A549 (cell line): Measurements from ENCODE around the gene SAP25. TPM values are rescaled to one million over a fixed set of nuclear protein-coding genes. Genes with fewer than 3 reads are reported as not detected.
"Not testable (repeated sequence)": the region's sequence is repeated elsewhere in the genome, so short reads cannot be mapped to it uniquely, and the experiment has no call there.

ENCODE experiments used
- ATAC-seq, 2 experiments: fragments of 200-7000 bp in 1 of 2; fragments of >200 bp in 1 of 2; cut with Nextera tagmentation in 1 of 2; cut with Tn5 transposase in 1 of 2; 3 replicates each; pipeline versions ENCODE4 v1.8.0 to v1.9.1; 2018 to 2020; ENCODE audit warnings: mild to moderate bottlenecking in 1 of 2, moderate library complexity in 1 of 2
- CTCF ChIA-PET: fragments of 300-600 bp; sonication (Branson Sonifier 250); formaldehyde crosslinking; extraction: SDS; loops from one replicate; lab custom pipeline; 2021; ENCODE audit warnings: antibody characterized with exemption, inconsistent platforms; lab: Yijun Ruan, JAX
- POLR2A ChIA-PET: fragments of 350-600 bp; formaldehyde crosslinking; extraction: SDS; loops from one replicate; lab custom pipeline; 2021; ENCODE audit warnings: antibody characterized with exemption, inconsistent platforms; lab: Yijun Ruan, JAX
- DNase-seq, 2 experiments: peaks; one replicate each; pipeline versions ENCODE4 v3.0.0 to v3.0.0-alpha.2; 2011 to 2016; ENCODE audit warnings: low read depth in 1 of 2, low spot score in 1 of 2
- FAIRE-seq: peaks from 2 replicates; lab custom pipeline; 2011; peaks lifted over from hg19 to GRCh38; lab: Jason Lieb, UNC
- H3K27ac ChIP-seq, 2 experiments: fragments of >200 bp; sonication (Bioruptor Twin); formaldehyde crosslinking; 3 replicates each; pipeline ENCODE4 v1.5.1; 2016 to 2017
- H3K4me1 ChIP-seq: fragments of >200 bp; sonication (Bioruptor Twin); formaldehyde crosslinking; 3 replicates; pipeline ENCODE4 v1.6.1; 2016
- H3K4me2 ChIP-seq: fragments of >200 bp; sonication (Bioruptor Twin); formaldehyde crosslinking; 3 replicates; pipeline ENCODE4 v1.6.1; 2016
- H3K4me3 ChIP-seq: fragments of >200 bp; sonication (Bioruptor Twin); formaldehyde crosslinking; 3 replicates; pipeline ENCODE4 v1.5.1; 2016
- H3K9me3 ChIP-seq: fragments of >200 bp; sonication (Bioruptor Twin); formaldehyde crosslinking; 3 replicates; pipeline ENCODE4 v1.6.1; 2016
- ESRRA ChIP-seq: fragments of 150-350 bp; IDR thresholded peaks from 2 replicates; pipeline ENCODE4 v1.6.1; 2014; ENCODE audit warnings: mild to moderate bottlenecking, low read length, borderline replicate concordance
- NR3C1 ChIP-seq: fragments of >200 bp; sonication (Bioruptor Twin); formaldehyde crosslinking; IDR thresholded peaks from 3 replicates; pipeline ENCODE4 v1.6.1; 2017
- RARB ChIP-seq: fragments of 250-450 bp; sonication (Bioruptor Pico); IDR thresholded peaks from 2 replicates; pipeline ENCODE4 v1.8.0; 2021; ENCODE audit warnings: mild to moderate bottlenecking, moderate library complexity
- SMC3 ChIP-seq: fragments of >200 bp; sonication (Bioruptor Twin); formaldehyde crosslinking; IDR thresholded peaks from 3 replicates; pipeline ENCODE4 v1.6.1; 2018; ENCODE audit warnings: inconsistent platforms
- WGBS: methylation state at CpG from one replicate; pipeline ENCODE4 v1.1.6; 2017; ENCODE audit errors: missing lambda C conversion rate; 5-methylcytosine and 5-hydroxymethylcytosine counted together
- polyA plus RNA-seq, 4 experiments: library from polyadenylated mRNA; depleted of rRNA in 3 of 4; stranded (reverse); fragments of >200 nt; fragmentation: RNase III in 1 of 4; extraction: RNeasy Plus Mini Kit Qiagen cat#74134 plus additional on column Dnase treatment in 1 of 4; gene quantifications; 2 replicates in 3 of 4; 3 replicates in 1 of 4; pipeline ENCODE4 v1.2.3, GENCODE V29; 2011 to 2017
- small RNA-seq, 6 experiments: library from RNA; depleted of rRNA; stranded (forward); fragments of <200 nt; gene quantifications; one replicate each; pipeline ENCODE3, GENCODE V24; 2012

Gene SAP25
- polyA plus RNA-seq, 2 of the 4 experiments (the other 2 are of a cell fraction): 0.37 TPM; not detected in 1

DNA sequence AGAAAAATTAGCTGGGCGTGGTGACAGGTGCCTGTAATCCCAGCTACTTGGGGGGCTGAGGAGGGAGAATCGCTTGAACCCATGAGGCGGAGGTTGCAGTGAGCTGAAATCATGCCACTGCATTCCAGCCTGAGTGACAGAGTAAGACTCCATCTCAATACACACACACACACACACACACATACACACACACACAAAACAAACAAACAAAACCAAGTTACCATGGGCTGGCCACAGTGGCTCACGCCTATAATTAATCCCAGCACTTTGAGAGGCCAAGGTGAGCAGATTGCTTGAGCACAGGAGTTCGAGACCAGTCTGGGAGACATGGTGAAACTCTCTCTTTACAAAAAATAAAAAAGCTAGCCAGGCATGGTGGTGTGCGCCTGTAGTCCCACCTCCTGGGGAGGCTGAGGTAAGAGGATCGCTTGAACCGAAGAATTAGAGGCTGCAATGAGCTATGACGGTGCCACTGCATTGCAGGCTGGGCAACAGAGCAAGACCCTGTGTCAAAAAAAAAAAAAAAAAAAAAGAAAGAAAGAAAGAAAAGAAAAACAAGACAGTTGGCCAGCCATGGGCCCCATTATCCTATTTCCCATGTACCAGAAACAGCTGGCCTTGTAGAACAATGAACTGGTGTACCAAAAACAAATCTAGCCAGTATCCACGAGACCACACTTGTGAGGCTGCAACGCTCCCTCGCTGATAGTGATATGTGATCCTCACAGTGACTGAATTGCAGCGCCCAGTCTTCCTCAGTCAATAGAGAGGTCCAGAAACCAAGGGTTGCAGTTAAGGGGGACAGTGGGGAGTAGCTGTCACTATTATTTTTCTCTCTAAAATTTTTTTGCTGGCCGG, 41.3 kb downstream of the SAP25 start:
- Histone ChIP-seq H3K9me3 (no peaks in the 10 kb centered on the region), H3K27ac (no peak overlapping the region), H3K4me3 (no peak overlapping the region), H3K4me1 (no peaks in the 10 kb centered on the region), H3K4me2 (no peak overlapping the region)
- DNase-seq (no peak), ATAC-seq (no peak), FAIRE-seq (no peak)
- ChIA-PET POLR2A (no interaction called here), CTCF (interaction anchor here (0.8 to 4.4 kb wide), 5 partner anchors 11 to 50 kb away, joined by 3 to 24 read pairs (median 5); no protein-coding TSS in a partner anchor)
- no peak for TF ChIP-seq ESRRA
- no peak for TF ChIP-seq RARB (CRISPR knock-in tag)
- TF ChIP-seq SMC3: no peak
- no peak for TF ChIP-seq NR3C1
- 86% methylated on average over 14 of the region's 14 CpGs for WGBS

DNA sequence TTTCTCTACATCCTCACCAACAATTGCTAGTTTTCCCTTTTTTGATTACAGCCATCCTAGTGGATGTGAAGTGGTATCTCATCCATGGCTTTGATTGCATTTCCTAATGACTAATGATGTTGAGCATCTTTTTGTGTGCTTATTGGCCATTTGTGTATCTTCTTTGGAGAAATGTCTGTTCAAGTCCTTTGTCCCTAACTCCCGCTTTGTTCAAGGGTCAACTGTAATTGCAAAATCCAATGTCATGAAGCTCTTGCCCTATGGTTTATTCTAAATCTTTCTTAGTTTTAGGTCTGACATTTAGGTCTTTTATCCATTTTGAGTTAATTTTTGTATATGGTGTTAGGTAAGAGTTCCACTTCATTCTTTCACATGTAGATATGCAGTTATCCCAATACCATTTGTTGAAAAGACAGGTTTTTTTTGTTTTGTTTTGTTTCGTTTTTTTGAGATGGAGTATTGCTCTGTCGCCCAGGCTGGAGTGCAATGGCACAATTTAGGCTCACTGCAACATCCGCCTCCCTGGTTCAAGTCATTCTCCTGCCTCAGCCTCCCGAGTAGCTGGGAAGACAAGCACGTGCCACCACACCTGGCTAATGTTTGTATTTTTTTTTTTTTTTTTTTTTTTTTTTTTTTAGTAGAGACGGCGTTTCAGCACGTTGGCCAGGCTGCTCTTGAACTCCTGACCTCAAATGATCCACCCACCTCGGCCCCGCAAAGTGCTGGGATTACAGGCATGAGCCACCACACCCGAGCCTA, 45.4 kb downstream of the SAP25 start:
- ATAC-seq, H3K9me3 ChIP-seq, POLR2A ChIA-PET, H3K4me3 ChIP-seq, DNase-seq, FAIRE-seq, H3K4me2 ChIP-seq, H3K4me1 ChIP-seq, H3K27ac ChIP-seq: not testable (repeated sequence)
- 72% methylated on average over 12 of the region's 12 CpGs for WGBS
- CTCF ChIA-PET: interaction anchor here (0.9 to 1.5 kb wide), 4 partner anchors 12 to 54 kb away, joined by 3 to 10 read pairs (median 3); no protein-coding TSS in a partner anchor

DNA sequence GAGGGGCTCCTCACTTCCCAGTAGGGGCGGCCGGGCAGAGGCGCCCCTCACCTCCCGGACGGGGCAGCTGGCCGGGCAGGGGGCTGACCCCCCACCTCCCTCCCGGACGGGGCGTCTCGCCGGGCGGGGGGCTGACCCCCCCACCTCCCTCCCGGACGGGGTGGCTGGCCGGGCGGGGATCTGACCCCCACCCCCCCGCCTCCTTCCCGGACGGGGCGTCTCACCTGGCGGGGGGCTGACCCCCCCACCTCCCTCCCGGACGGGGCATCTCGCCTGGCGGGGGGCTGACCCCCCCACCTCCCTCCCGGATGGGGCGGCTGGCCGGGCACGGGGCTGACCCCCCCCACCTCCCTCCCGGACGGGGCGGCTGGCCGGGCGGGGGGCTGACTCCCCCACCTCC, 50.5 kb downstream of the SAP25 start:
- FAIRE-seq: not testable (repeated sequence)

More for the DNA sequence above, 50.5 kb downstream of the SAP25 start:
- H3K9me3 ChIP-seq, ATAC-seq, DNase-seq, CTCF ChIA-PET, H3K4me2 ChIP-seq, POLR2A ChIA-PET, H3K4me1 ChIP-seq, H3K4me3 ChIP-seq: not testable (repeated sequence)
- peak overlapping the region in 1 of 2 experiments; percentile 33; a peak in 1 of 6 replicates for H3K27ac ChIP-seq
- no CpG with 5 or more reads among the region's 34 CpGs for WGBS

Small RNA genes lying within 50 kb of the gene (small RNA-seq; reads per million reads assigned to genes)
- 0 reads per million in 6 experiments for gene RN7SL416P
- 0 reads per million in 6 experiments for gene SAP25

Other genes starting within 250 kb of the SAP25 start
- 24.9 and 28.6 TPM in 2 replicates for gene PILRB, start 215.8 kb downstream of the SAP25 start, polyA plus RNA-seq (2011; rRNA removed)
- 45.3 to 47.8 TPM (median 46.7 TPM) in 3 replicates for gene PILRB, start 215.8 kb downstream of the SAP25 start, polyA plus RNA-seq (2017; fragmentation: RNase III; extraction: RNeasy Plus Mini Kit Qiagen cat#74134 plus additional on column Dnase treatment)
- gene PILRA, start 200.4 kb downstream of the SAP25 start, polyA plus RNA-seq (2011; rRNA removed): 3.3 and 3.9 TPM in 2 replicates
- 1.9 to 3.8 TPM (median 3.4 TPM) in 3 replicates for gene PILRA, start 200.4 kb downstream of the SAP25 start, polyA plus RNA-seq (2017; fragmentation: RNase III; extraction: RNeasy Plus Mini Kit Qiagen cat#74134 plus additional on column Dnase treatment)
- gene ZCWPW1, start 145.2 kb downstream of the SAP25 start, polyA plus RNA-seq (2011; rRNA removed): 3.5 and 4.2 TPM in 2 replicates
- 1.9 to 2.5 TPM (median 2.0 TPM) in 3 replicates for gene ZCWPW1, start 145.2 kb downstream of the SAP25 start, polyA plus RNA-seq (2017; fragmentation: RNase III; extraction: RNeasy Plus Mini Kit Qiagen cat#74134 plus additional on column Dnase treatment)
- 10.0 and 13.1 TPM in 2 replicates for gene MEPCE, start 144.1 kb downstream of the SAP25 start, polyA plus RNA-seq (2011; rRNA removed)
- gene MEPCE, start 144.1 kb downstream of the SAP25 start, polyA plus RNA-seq (2017; fragmentation: RNase III; extraction: RNeasy Plus Mini Kit Qiagen cat#74134 plus additional on column Dnase treatment): 36.7 to 38.4 TPM (median 38.2 TPM) in 3 replicates
- 15.2 and 15.7 TPM in 2 replicates for gene PPP1R35, start 137.4 kb downstream of the SAP25 start, polyA plus RNA-seq (2011; rRNA removed)
- gene PPP1R35, start 137.4 kb downstream of the SAP25 start, polyA plus RNA-seq (2017; fragmentation: RNase III; extraction: RNeasy Plus Mini Kit Qiagen cat#74134 plus additional on column Dnase treatment): 29.9 to 33.0 TPM (median 31.6 TPM) in 3 replicates
- 0.17 and 0.40 TPM in 2 replicates for gene SPACDR, start 109.6 kb downstream of the SAP25 start, polyA plus RNA-seq (2011; rRNA removed)
- gene SPACDR, start 109.6 kb downstream of the SAP25 start, polyA plus RNA-seq (2017; fragmentation: RNase III; extraction: RNeasy Plus Mini Kit Qiagen cat#74134 plus additional on column Dnase treatment): 0.33 to 0.39 TPM (median 0.34 TPM) in 3 replicates
- 6.2 and 7.9 TPM in 2 replicates for gene TSC22D4, start 94.7 kb downstream of the SAP25 start, polyA plus RNA-seq (2011; rRNA removed)
- gene TSC22D4, start 94.7 kb downstream of the SAP25 start, polyA plus RNA-seq (2017; fragmentation: RNase III; extraction: RNeasy Plus Mini Kit Qiagen cat#74134 plus additional on column Dnase treatment): 20.7 to 28.9 TPM (median 28.3 TPM) in 3 replicates
- gene NYAP1, start 90.0 kb downstream of the SAP25 start, polyA plus RNA-seq (2011; rRNA removed): 0.32 and 0.47 TPM in 2 replicates
- gene NYAP1, start 90.0 kb downstream of the SAP25 start, polyA plus RNA-seq (2017; fragmentation: RNase III; extraction: RNeasy Plus Mini Kit Qiagen cat#74134 plus additional on column Dnase treatment): 1.5 to 3.7 TPM (median 3.1 TPM) in 3 replicates
- 13.5 and 16.0 TPM in 2 replicates for gene AGFG2, start 34.7 kb downstream of the SAP25 start, polyA plus RNA-seq (2011; rRNA removed)
- 18.0 to 39.3 TPM (median 31.8 TPM) in 3 replicates for gene AGFG2, start 34.7 kb downstream of the SAP25 start, polyA plus RNA-seq (2017; fragmentation: RNase III; extraction: RNeasy Plus Mini Kit Qiagen cat#74134 plus additional on column Dnase treatment)
- 5.3 and 5.5 TPM in 2 replicates for gene LRCH4, start 12.2 kb upstream of the SAP25 start, polyA plus RNA-seq (2011; rRNA removed)
- 13.7 to 17.1 TPM (median 17.1 TPM) in 3 replicates for gene LRCH4, start 12.2 kb upstream of the SAP25 start, polyA plus RNA-seq (2017; fragmentation: RNase III; extraction: RNeasy Plus Mini Kit Qiagen cat#74134 plus additional on column Dnase treatment)
- gene FBXO24, start 12.4 kb upstream of the SAP25 start, polyA plus RNA-seq (2011; rRNA removed): 0.36 and 0.52 TPM in 2 replicates
- 0.13 to 0.37 TPM (median 0.19 TPM) in 3 replicates for gene FBXO24, start 12.4 kb upstream of the SAP25 start, polyA plus RNA-seq (2017; fragmentation: RNase III; extraction: RNeasy Plus Mini Kit Qiagen cat#74134 plus additional on column Dnase treatment)
- gene PCOLCE, start 28.5 kb upstream of the SAP25 start, polyA plus RNA-seq (2011; rRNA removed): 1.2 and 1.7 TPM in 2 replicates
- gene PCOLCE, start 28.5 kb upstream of the SAP25 start, polyA plus RNA-seq (2017; fragmentation: RNase III; extraction: RNeasy Plus Mini Kit Qiagen cat#74134 plus additional on column Dnase treatment): 5.5 to 9.2 TPM (median 8.2 TPM) in 3 replicates
- gene MOSPD3, start 38.6 kb upstream of the SAP25 start, polyA plus RNA-seq (2011; rRNA removed): 4.6 and 6.1 TPM in 2 replicates
- 10.0 to 15.2 TPM (median 14.8 TPM) in 3 replicates for gene MOSPD3, start 38.6 kb upstream of the SAP25 start, polyA plus RNA-seq (2017; fragmentation: RNase III; extraction: RNeasy Plus Mini Kit Qiagen cat#74134 plus additional on column Dnase treatment)
- 1.1 and 1.3 TPM in 2 replicates for gene TFR2, start 67.7 kb upstream of the SAP25 start, polyA plus RNA-seq (2011; rRNA removed)
- gene TFR2, start 67.7 kb upstream of the SAP25 start, polyA plus RNA-seq (2017; fragmentation: RNase III; extraction: RNeasy Plus Mini Kit Qiagen cat#74134 plus additional on column Dnase treatment): 2.5 to 3.1 TPM (median 3.0 TPM) in 3 replicates
- gene ACTL6B, start 82.5 kb upstream of the SAP25 start, polyA plus RNA-seq (2011; rRNA removed): not detected in 2 replicates
- gene ACTL6B, start 82.5 kb upstream of the SAP25 start, polyA plus RNA-seq (2017; fragmentation: RNase III; extraction: RNeasy Plus Mini Kit Qiagen cat#74134 plus additional on column Dnase treatment): not detected in 3 replicates
- 50.8 and 67.2 TPM in 2 replicates for gene GNB2, start 99.8 kb upstream of the SAP25 start, polyA plus RNA-seq (2011; rRNA removed)
- gene GNB2, start 99.8 kb upstream of the SAP25 start, polyA plus RNA-seq (2017; fragmentation: RNase III; extraction: RNeasy Plus Mini Kit Qiagen cat#74134 plus additional on column Dnase treatment): 156 to 169 TPM (median 163 TPM) in 3 replicates
- gene GIGYF1, start 120.3 kb upstream of the SAP25 start, polyA plus RNA-seq (2011; rRNA removed): 5.1 and 5.8 TPM in 2 replicates
- gene GIGYF1, start 120.3 kb upstream of the SAP25 start, polyA plus RNA-seq (2017; fragmentation: RNase III; extraction: RNeasy Plus Mini Kit Qiagen cat#74134 plus additional on column Dnase treatment): 15.0 to 20.5 TPM (median 18.9 TPM) in 3 replicates
- 29.5 and 37.3 TPM in 2 replicates for gene POP7, start 132.2 kb upstream of the SAP25 start, polyA plus RNA-seq (2011; rRNA removed)
- gene POP7, start 132.2 kb upstream of the SAP25 start, polyA plus RNA-seq (2017; fragmentation: RNase III; extraction: RNeasy Plus Mini Kit Qiagen cat#74134 plus additional on column Dnase treatment): 72.3 to 77.4 TPM (median 74.8 TPM) in 3 replicates
- not detected in 2 replicates for gene EPO, start 146.6 kb upstream of the SAP25 start, polyA plus RNA-seq (2011; rRNA removed)
- gene EPO, start 146.6 kb upstream of the SAP25 start, polyA plus RNA-seq (2017; fragmentation: RNase III; extraction: RNeasy Plus Mini Kit Qiagen cat#74134 plus additional on column Dnase treatment): not detected in 3 replicates
- gene ZAN, start 159.7 kb upstream of the SAP25 start, polyA plus RNA-seq (2011; rRNA removed): not detected in 2 replicates
- not detected in 3 replicates for gene ZAN, start 159.7 kb upstream of the SAP25 start, polyA plus RNA-seq (2017; fragmentation: RNase III; extraction: RNeasy Plus Mini Kit Qiagen cat#74134 plus additional on column Dnase treatment)